HG03135 (cell line): ENCODE results near the gene SENP5.
"Not testable (repeated sequence)": the region's sequence is repeated elsewhere in the genome, so short reads cannot be mapped to it uniquely, and the experiment has no call there.

Experiments
- ATAC-seq: cut with Tn5 transposase; IDR thresholded peaks from one replicate; pipeline ENCODE4 v1.9.1; 2021; ENCODE audit warnings: mild to moderate bottlenecking, moderate library complexity; ENCODE audit not compliant: unreplicated experiment

Gene SENP5, protein sequence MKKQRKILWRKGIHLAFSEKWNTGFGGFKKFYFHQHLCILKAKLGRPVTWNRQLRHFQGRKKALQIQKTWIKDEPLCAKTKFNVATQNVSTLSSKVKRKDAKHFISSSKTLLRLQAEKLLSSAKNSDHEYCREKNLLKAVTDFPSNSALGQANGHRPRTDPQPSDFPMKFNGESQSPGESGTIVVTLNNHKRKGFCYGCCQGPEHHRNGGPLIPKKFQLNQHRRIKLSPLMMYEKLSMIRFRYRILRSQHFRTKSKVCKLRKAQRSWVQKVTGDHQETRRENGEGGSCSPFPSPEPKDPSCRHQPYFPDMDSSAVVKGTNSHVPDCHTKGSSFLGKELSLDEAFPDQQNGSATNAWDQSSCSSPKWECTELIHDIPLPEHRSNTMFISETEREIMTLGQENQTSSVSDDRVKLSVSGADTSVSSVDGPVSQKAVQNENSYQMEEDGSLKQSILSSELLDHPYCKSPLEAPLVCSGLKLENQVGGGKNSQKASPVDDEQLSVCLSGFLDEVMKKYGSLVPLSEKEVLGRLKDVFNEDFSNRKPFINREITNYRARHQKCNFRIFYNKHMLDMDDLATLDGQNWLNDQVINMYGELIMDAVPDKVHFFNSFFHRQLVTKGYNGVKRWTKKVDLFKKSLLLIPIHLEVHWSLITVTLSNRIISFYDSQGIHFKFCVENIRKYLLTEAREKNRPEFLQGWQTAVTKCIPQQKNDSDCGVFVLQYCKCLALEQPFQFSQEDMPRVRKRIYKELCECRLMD

GRCh38 chr3:196867507-196868296 is at the start of gene SENP5:
Gene SENP5 (plus strand): TSS chr3:196867920. CDS start chr3:196885182, 17,262 bp downstream.
- peak; percentile 86 for ATAC-seq

GRCh38 chr3:196821806-196822355 is 45.8 kb upstream of the SENP5 start:
- no peak for ATAC-seq

- ATAC-seq = not testable (repeated sequence)
Measured at GRCh38 chr3:196829651-196830050, 38.1 kb upstream of the SENP5 start.

- no peak for ATAC-seq
Measured at GRCh38 chr3:196835086-196835485, 32.6 kb upstream of the SENP5 start.

DNA sequence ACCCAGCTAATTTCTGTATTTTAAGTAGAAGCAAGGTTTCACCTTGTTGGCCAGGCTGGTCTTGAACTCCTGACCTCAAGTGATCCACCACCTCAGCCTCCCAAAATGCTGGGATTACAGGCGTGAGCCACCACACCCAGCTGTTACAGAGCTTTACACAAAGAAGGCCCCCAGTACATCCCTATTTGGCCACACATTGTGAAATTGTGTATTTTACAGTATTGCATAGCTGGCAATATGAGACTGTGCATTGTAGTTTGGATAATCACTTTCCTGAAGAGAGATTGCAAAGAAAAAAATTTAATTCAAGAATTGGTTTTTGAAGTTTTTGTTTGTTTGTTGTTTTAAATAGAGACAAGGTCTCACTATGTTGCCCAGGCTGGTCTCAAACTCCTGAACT is 31.1 kb upstream of the SENP5 start:
- ATAC-seq = not testable (repeated sequence)

GRCh38 chr3:196837819-196838420 is 29.8 kb upstream of the SENP5 start:
- no peak for ATAC-seq

- ATAC-seq = not testable (repeated sequence)
Measured at GRCh38 chr3:196839351-196839750, 28.4 kb upstream of the SENP5 start.

GRCh38 chr3:196842567-196843434 is 24.9 kb upstream of the SENP5 start:
- no peak for ATAC-seq

GRCh38 chr3:196843435-196844110 is 24.1 kb upstream of the SENP5 start:
- no peak for ATAC-seq

DNA sequence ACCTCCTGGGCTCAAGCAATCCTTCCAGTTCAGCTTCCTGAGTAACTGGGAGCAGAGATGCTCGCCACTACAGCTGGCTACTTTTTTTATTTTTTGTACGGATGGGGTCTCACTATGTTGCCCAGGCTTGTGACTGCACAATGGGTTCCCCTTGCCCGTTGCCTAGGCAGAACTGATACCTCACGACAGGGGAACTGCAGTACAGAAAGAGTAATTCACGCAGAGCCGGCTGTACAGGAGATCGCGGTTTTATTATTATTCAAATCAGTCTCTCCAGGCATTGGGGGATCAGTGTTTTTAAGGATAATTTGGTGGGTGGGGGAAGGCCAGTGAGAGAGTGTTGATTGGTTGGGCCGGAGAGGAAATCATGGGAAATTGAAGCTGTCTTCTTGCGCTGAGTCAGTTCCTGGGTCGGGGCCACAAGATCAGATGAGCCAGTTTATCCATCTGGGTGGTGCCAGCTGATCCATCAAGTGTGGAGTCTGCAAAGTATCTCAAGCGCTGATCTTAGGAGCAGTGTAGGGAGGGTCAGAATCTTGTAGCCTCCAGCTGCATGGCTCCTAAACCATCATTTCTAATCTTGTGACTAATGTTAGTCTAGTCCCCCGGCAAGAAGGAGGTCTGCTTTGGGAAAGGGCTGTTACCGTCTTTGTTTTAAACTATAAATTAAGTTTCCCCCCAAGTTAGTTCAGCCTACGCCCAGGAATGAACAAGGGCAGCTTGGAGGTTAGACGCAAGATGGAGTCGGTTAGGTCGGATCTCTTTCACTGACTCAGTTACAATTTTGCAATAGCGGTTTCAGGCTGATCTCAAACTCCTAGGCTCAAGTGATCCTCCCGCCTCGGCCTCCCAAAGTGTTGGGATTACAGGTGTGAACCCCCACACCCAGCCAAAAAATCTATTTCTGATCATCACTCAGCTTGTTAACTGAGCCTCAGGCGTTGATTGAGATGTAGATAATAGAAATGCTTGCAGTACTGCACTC is 23.2 kb upstream of the SENP5 start:
- not testable (repeated sequence) for ATAC-seq

DNA sequence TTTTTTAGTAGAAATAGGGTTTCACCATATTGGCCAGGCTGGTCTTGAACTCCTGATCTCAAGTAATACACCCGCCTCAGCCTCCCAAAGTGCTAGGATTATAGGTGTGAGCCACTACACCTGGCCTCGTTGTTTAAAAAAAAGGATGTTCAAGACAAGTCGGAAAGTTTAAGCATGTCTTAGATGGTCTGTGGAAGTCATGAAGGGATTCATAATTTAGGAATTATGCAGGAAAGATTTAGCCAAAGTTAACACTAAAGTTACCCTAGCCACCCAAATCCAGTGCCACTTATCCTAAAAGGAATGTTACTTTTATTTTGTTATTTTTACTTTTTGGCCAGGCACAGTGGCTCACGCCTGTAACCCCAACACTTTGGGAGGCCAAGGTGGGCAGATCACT is 19.3 kb upstream of the SENP5 start:
- not testable (repeated sequence) for ATAC-seq

DNA sequence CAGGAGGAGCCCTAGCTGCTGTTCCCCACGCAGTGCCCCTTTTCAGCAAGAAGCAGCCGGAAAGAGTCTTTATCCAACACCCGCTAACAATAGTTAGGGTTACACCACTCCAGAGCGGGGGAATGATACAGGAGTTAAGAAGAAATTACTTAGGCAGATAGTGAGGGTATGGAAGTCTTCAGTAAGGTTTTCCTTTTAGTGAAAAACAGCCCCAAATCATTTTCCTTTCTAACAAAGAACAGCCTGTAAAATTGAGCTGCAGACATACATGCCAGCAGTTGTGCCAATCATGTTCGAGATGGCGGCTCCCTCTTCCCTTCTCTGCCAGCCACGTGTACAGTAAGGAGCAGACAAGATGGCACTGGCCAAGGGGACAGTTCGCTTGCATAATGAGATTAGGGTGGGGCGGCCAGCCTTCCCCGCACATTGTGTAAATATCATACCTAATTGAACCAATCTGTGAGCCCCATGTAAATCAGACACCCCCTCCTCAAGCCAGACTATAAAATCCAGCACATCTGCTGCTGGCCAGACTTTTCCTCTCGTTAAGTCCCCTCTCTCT is 18.5 kb upstream of the SENP5 start:
- no peak for ATAC-seq

DNA sequence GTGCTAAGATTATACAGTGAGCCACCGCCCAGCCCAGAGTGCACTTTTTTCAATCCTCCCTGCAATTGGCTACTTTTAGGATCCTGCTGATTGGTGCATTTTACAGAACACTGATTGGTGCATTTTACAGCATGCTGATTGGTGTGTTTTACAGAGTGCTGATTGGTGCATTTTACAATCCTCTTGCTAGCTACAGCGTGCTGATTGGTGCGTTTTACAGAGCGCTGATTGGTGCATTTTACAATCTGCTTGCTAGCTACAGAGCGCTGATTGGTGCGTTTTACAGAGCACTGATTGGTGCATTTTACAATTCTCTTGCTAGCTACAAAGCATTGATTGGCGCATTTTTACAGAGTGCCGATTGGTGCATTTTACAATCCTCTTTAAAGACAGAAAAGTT is 4.7 kb upstream of the SENP5 start:
- ATAC-seq = not testable (repeated sequence)

GRCh38 chr3:196867155-196867506 is 589 bp upstream of the SENP5 start:
- ATAC-seq = no peak

GRCh38 chr3:196868297-196868661 is 559 bp downstream of the SENP5 start:
- peak; percentile 21 for ATAC-seq

GRCh38 chr3:196872316-196872715 is 4.6 kb downstream of the SENP5 start:
- no peak for ATAC-seq

GRCh38 chr3:196874511-196875094 is 6.9 kb downstream of the SENP5 start:
- not testable (repeated sequence) for ATAC-seq
